Upper lobe of right lung (tissue), 1 donor: Measurements from ENCODE around the gene TNFRSF19. TPM values are rescaled to one million over a fixed set of nuclear protein-coding genes. Genes with fewer than 3 reads are reported as not detected.

Experiments
- ATAC-seq: fragments of 200-7000 bp; cut with Tn5 transposase; one replicate; pipeline ENCODE4 v1.9.1; 2020; ENCODE audit warnings: mild to moderate bottlenecking, moderate library complexity
- DNase-seq: peaks from one replicate; pipeline ENCODE4 v3.0.0-alpha.2; 2020
- H3K27ac ChIP-seq: fragments of 200-600 bp; one replicate; pipeline ENCODE4 v1.8.0; 2022
- H3K27me3 ChIP-seq: fragments of 200-600 bp; one replicate; pipeline ENCODE4 v1.8.0; 2022; ENCODE audit warnings: mild to moderate bottlenecking
- H3K36me3 ChIP-seq: fragments of 200-600 bp; one replicate; pipeline ENCODE4 v1.8.0; 2022
- H3K4me1 ChIP-seq: fragments of 200-600 bp; one replicate; pipeline ENCODE4 v1.8.0; 2022
- H3K4me3 ChIP-seq: fragments of 200-600 bp; one replicate; pipeline ENCODE4 v1.8.0; 2022; ENCODE audit warnings: mild to moderate bottlenecking
- H3K9me3 ChIP-seq: fragments of 200-600 bp; one replicate; pipeline ENCODE4 v1.8.0; 2022
- CTCF ChIP-seq: fragments of 200-600 bp; IDR thresholded peaks from one replicate; pipeline ENCODE4 v1.8.0; 2022; ENCODE audit warnings: antibody characterized with exemption
- intact Hi-C: fragments of 100-400 bp; cut with DNase I; formaldehyde crosslinking; loops from one replicate; pipeline ENCODE4 v1.11.0; 2022
- total RNA-seq: library from RNA; stranded (reverse); fragmentation: NEBNext Ultra II Directional; extraction: Animal tissue kit (Norgen Biotek cat#: 25700); gene quantifications from one replicate; pipeline ENCODE4 v1.2.1, GENCODE V29; 2021
- donor health status: DM: no; HTN: yes; CAD: no; lungs with severe emphysema.

TNFRSF19 gene
- total RNA-seq, 1 donor from 2014 or later: 17.9 TPM

GRCh38 chr13:23716401-23716800, 146.2 kb downstream of the TNFRSF19 start:
- ATAC-seq: peak; percentile 7
- no peak for TF ChIP-seq CTCF
- Histone ChIP-seq H3K9me3 (no peaks in the 10 kb centered on the region), H3K27ac (no peak overlapping the region), H3K4me3 (no peak overlapping the region), H3K36me3 (no peaks in the 10 kb centered on the region), H3K4me1 (no peaks in the 10 kb centered on the region), H3K27me3 (no peaks in the 10 kb centered on the region)
- no peak for DNase-seq
- intact Hi-C loops: no loop called here

GRCh38 chr13:23718996-23719395, 148.8 kb downstream of the TNFRSF19 start:
- DNase-seq (no peak), ATAC-seq (no peak)
- TF ChIP-seq CTCF: no peak
- Histone ChIP-seq H3K4me1 (no peaks in the 10 kb centered on the region), H3K4me3 (no peak overlapping the region), H3K9me3 (no peaks in the 10 kb centered on the region), H3K27me3 (no peaks in the 10 kb centered on the region), H3K27ac (no peak overlapping the region), H3K36me3 (no peaks in the 10 kb centered on the region)
- intact Hi-C loops: no loop called here

- Histone ChIP-seq H3K27me3 (no peaks in the 10 kb centered on the region), H3K36me3 (no peaks in the 10 kb centered on the region), H3K9me3 (no peaks in the 10 kb centered on the region), H3K27ac (peak overlapping the region; percentile 2), H3K4me3 (no peak overlapping the region), H3K4me1 (no peaks in the 10 kb centered on the region)
- TF ChIP-seq CTCF: no peak
- intact Hi-C loops: no loop called here
- ATAC-seq: no peak
- no peak for DNase-seq
Measured at GRCh38 chr13:23722726-23723453, 152.7 kb downstream of the TNFRSF19 start.

- Histone ChIP-seq H3K27ac (peak overlapping the region; percentile 2), H3K9me3 (no peaks in the 10 kb centered on the region), H3K36me3 (no peaks in the 10 kb centered on the region), H3K27me3 (no peaks in the 10 kb centered on the region), H3K4me3 (no peak overlapping the region), H3K4me1 (no peaks in the 10 kb centered on the region)
- no peak for DNase-seq
- no peak for TF ChIP-seq CTCF
- intact Hi-C loops: no loop called here
- ATAC-seq: no peak
Measured at GRCh38 chr13:23723471-23723870, 153.3 kb downstream of the TNFRSF19 start.

GRCh38 chr13:23724196-23724970, 154.2 kb downstream of the TNFRSF19 start:
- ATAC-seq: no peak
- H3K27me3 ChIP-seq: no peaks in the 10 kb centered on the region

More at GRCh38 chr13:23724196-23724970, 154.2 kb downstream of the TNFRSF19 start:
- Histone ChIP-seq H3K36me3 (peaks cover 6% of the 10 kb centered on the region), H3K4me1 (no peaks in the 10 kb centered on the region), H3K4me3 (no peak overlapping the region), H3K27ac (no peak overlapping the region), H3K9me3 (no peaks in the 10 kb centered on the region)
- intact Hi-C loops: no loop called here
- DNase-seq: no peak
- TF ChIP-seq CTCF: no peak

Other genes starting within 250 kb of the TNFRSF19 start
- 7.0 TPM for gene SACS, start 136.7 kb upstream of the TNFRSF19 start, total RNA-seq